GM21526 (cell line): ENCODE results near the gene TMED6.

ENCODE experiments used
- ATAC-seq: cut with Tn5 transposase; IDR thresholded peaks from one replicate; pipeline ENCODE4 v1.9.1; 2021; ENCODE audit warnings: moderate library complexity; ENCODE audit not compliant: unreplicated experiment, low FRiP score

The TMED6 gene

GRCh38 chr16:69351309-69352027 lies at the start of gene TMED6:
Gene TMED6 (minus strand): TSS chr16:69351786. CDS start chr16:69351753, 33 bp downstream.
- no peak for ATAC-seq

- no peak for ATAC-seq
These were observed 47.8 kb upstream of the TMED6 start for GRCh38 chr16:69399361-69399760.

- no peak for ATAC-seq
These were observed 46.4 kb upstream of the TMED6 start for GRCh38 chr16:69397821-69398521.

GRCh38 chr16:69396187-69397061 lies 44.8 kb upstream of the TMED6 start:
- ATAC-seq: no peak

GRCh38 chr16:69395859-69396186 lies 44.2 kb upstream of the TMED6 start:
- ATAC-seq: no peak

GRCh38 chr16:69393898-69394849 lies 42.6 kb upstream of the TMED6 start:
- no peak for ATAC-seq

- no peak for ATAC-seq
These were observed 35.0 kb upstream of the TMED6 start for GRCh38 chr16:69386596-69386995.

- no peak for ATAC-seq
These were observed 33.4 kb upstream of the TMED6 start for GRCh38 chr16:69384974-69385373.

- no peak for ATAC-seq
These were observed 30.8 kb upstream of the TMED6 start for GRCh38 chr16:69382421-69382820.

- no peak for ATAC-seq
These were observed 29.6 kb upstream of the TMED6 start for GRCh38 chr16:69381231-69381630.

- ATAC-seq: no peak
These were observed 27.2 kb upstream of the TMED6 start for GRCh38 chr16:69378760-69379159.

GRCh38 chr16:69378036-69378435 lies 26.4 kb upstream of the TMED6 start:
- ATAC-seq: no peak

- no peak for ATAC-seq
These were observed 24.9 kb upstream of the TMED6 start for GRCh38 chr16:69376393-69377059.

- no peak for ATAC-seq
These were observed 21.4 kb upstream of the TMED6 start for GRCh38 chr16:69373019-69373418.

- ATAC-seq: no peak
These were observed 20.0 kb upstream of the TMED6 start for GRCh38 chr16:69371564-69371963.

- ATAC-seq: no peak
These were observed 17.3 kb upstream of the TMED6 start for GRCh38 chr16:69368866-69369265.

GRCh38 chr16:69367980-69368379 lies 16.4 kb upstream of the TMED6 start:
- ATAC-seq: no peak

- no peak for ATAC-seq
These were observed 14.8 kb upstream of the TMED6 start for GRCh38 chr16:69366431-69366830.

- no peak for ATAC-seq
These were observed 14.3 kb upstream of the TMED6 start for GRCh38 chr16:69365901-69366300.

GRCh38 chr16:69364088-69364487 lies 12.5 kb upstream of the TMED6 start:
- ATAC-seq: no peak
